HG03439 (cell line): ENCODE data around the gene CPOX.
"Not testable (repeated sequence)": the region's sequence is repeated elsewhere in the genome, so short reads cannot be mapped to it uniquely, and the experiment has no call there.

Experiments
- ATAC-seq: cut with Tn5 transposase; IDR thresholded peaks from one replicate; pipeline ENCODE4 v1.9.1; 2021; ENCODE audit warnings: mild to moderate bottlenecking, moderate library complexity; ENCODE audit not compliant: unreplicated experiment

CPOX gene

GRCh38 chr3:98593046-98593936, at the start of gene CPOX:
Gene CPOX, minus strand, starts transcription at chr3:98593611. Its CDS starts 107 bp downstream, at chr3:98593504.
- peak; percentile 95 for ATAC-seq

DNA sequence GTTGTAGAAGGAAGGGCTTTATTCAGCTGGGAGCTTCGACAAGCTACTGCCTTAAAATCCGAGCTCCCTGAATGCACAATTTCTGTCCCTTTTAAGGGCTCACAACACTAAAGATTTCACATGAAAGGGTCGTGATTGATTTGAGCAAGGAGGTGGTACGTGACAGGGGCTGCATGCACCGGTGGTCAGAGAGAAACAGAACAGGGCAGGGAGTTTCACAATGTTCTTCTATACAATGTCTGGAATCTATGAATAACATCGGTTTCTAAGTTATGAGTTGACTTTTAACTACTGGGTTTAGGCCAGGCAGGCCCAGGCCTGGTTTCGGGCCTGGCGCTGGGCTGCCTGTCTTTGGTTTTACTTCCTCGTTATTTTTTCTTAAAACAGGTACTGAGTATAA, 49.4 kb upstream of the CPOX start:
- not testable (repeated sequence) for ATAC-seq

GRCh38 chr3:98641756-98642155, 48.3 kb upstream of the CPOX start:
- not testable (repeated sequence) for ATAC-seq

DNA sequence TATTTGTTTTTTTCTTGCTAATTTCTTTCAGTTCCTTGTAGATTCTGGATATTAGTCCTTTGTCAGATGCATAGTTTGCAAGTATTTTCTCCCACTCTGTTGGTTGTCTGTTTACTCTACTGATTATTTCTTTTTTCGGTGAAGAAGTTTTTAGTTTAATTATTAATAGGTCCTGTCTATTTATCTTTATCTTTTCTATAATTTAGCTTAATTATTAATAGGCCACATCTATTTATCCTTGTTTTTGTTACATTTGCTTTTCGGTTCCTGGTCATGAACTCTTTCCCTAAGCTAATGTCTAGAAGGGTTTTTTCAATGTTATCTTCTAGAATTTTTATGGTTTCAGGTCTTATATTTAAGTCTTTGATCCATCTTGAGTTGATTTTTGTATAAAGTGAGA, 45.1 kb upstream of the CPOX start:
- not testable (repeated sequence) for ATAC-seq

DNA sequence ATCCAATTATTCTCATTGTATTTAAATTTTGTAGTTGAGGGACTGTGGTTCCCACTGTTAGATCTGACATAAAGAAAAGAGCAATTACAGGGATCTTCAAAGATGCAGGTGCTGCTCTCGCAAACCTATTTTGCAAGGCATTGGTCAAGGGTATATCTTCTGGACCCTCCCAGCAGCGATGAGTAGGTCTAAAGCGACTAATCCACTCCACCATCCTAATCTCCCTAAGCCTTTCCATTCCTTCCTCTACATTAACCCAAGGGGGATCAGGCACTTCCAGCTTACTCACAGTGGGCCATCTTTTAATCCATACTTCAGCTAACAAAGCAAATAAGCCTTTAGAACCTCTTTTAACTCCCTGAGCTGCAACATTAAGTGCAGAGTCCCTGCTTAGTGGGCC, 37.0 kb upstream of the CPOX start:
- ATAC-seq: no peak

- ATAC-seq: no peak
Observed at GRCh38 chr3:98628317-98628716, 34.9 kb upstream of the CPOX start.

DNA sequence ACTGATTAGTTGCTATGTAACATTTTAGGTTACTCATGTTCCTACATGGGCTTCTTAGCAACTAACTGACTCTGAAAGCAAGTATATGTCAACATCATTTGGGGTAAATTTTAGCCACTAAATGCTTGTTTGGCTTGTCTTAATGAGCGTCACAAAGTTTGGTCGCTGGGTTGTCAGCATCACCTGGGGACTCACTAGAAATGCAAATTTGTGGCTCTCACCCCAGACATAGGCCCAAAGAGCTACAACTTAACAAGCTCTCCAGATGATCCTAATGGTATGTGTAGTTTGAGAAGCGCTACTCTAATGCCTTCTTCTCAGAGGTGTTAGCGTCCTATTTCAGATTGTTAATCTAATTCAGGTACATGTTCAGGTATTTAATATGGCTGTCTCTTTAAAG, 32.7 kb upstream of the CPOX start:
- no peak for ATAC-seq

DNA sequence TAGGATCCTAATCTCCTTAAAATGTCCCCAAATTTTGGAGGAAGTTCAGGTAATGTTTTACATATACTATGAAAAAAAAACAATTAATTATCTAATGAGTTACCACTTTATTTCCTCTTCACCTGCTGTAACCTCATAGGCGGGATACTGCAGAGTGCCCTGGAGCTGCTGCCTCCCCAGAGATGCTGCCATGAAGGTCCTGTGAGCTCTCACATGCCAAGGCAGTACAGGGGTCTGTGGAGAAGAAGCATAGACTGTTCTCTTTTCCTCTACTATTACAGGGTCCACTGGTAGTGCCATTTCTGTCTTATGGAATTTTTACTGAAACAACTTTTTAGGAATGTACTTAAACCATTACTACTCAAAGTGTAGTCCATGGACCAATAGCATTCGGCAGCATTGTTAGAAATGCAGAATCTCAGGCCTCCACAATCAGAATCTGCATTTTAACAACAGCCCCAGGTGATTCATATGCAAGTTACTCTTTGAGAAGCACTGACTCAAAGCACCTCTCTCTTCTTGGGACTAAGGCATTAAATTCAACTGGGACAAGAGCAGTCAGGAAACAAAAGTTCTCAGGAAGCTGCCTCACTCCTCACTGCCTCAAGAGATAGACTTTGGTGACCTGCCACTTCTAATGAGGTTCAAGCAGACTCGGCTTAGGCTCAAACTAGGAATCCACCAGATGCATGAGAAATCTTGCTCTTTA, 30.3 kb upstream of the CPOX start:
- ATAC-seq: no peak

DNA sequence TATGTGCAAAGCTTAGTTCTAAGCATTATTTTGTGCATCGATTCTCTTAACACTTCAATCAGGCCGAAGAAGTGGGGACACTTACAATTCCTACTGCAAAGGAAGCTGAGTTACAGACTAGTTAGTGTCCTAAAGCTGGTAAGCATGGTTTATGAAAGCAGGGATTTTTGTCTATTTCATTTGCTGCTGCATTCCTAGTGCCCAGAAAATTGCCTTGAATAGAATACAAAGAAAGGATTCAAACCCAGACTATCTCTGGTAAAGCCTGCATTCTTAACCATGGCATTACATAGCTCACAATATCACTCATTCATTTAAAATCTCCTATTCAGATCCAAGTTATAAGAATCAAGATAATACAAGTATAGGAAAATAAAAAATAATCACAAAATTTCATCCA, 24.4 kb upstream of the CPOX start:
- ATAC-seq: no peak

DNA sequence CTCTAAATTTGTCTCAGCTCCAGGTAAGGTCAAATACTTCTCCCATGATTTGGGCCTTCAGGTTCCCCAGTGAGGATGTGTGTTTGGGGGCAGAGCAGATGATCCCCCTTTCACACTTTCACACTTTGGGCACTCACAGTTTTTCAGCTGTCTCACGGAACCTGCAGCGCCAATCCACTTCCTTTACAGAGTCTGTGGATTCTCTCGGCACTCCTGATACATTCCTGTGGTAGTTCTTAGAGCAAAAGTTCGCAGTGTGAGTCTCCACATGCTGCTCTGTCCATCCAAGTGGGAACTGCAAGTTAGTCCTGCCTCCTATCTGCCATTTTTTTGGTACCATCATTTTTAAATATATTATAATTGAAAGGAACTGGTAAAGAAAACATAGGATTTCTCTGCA, 20.2 kb upstream of the CPOX start:
- ATAC-seq: no peak

DNA sequence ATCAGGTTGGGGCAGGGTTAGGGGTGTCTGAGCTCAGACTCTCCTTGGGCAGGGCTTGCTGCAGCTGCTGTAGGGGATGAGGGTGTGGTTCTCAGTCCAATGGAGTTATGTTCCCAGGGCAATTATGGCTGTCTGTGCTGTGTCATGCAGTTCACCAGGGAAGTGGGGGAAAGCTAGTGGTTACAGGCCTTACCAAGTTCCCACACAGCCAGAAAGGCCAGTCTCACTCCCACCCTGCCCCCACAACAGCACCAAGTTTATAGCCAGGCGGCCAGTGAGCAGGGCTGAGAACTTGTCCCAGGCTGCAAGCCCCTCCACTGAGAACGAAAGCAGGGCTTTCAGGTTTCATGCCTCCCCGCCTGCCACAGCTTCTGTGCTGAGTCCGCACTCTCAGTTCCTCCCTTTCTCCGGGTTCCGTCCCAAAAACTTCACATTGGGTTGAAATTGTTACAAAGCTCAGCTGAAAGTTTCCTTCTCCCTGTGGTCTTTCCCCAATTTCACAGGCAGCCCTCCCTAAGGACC, 19.6 kb upstream of the CPOX start:
- ATAC-seq: peak; percentile 86

GRCh38 chr3:98612587-98612986, 19.2 kb upstream of the CPOX start:
- peak; percentile 48 for ATAC-seq

GRCh38 chr3:98608029-98608428, 14.6 kb upstream of the CPOX start:
- no peak for ATAC-seq

DNA sequence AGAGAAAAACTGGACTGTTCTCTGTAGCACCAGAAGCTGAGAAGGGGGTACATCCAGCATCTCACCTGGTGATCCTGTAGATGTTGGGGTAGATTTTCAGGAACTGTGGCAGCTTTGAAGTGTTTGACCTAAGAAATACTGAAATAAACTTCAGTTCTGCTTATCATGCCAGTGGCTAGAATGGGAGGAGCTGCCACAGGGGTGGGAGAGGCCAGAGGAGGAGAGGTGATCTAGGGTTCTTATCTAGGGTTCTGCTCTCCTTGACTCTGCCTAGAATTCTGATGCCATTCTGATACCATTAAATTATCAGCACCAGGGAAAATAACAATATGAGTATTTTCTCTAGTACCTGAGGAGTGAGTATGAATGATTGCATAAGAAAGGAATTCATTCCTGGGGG, 10.2 kb upstream of the CPOX start:
- no peak for ATAC-seq

- peak; percentile 83 for ATAC-seq
Observed at GRCh38 chr3:98602078-98602678, 8.8 kb upstream of the CPOX start.

- ATAC-seq: no peak
Observed at GRCh38 chr3:98601180-98601579, 7.8 kb upstream of the CPOX start.

DNA sequence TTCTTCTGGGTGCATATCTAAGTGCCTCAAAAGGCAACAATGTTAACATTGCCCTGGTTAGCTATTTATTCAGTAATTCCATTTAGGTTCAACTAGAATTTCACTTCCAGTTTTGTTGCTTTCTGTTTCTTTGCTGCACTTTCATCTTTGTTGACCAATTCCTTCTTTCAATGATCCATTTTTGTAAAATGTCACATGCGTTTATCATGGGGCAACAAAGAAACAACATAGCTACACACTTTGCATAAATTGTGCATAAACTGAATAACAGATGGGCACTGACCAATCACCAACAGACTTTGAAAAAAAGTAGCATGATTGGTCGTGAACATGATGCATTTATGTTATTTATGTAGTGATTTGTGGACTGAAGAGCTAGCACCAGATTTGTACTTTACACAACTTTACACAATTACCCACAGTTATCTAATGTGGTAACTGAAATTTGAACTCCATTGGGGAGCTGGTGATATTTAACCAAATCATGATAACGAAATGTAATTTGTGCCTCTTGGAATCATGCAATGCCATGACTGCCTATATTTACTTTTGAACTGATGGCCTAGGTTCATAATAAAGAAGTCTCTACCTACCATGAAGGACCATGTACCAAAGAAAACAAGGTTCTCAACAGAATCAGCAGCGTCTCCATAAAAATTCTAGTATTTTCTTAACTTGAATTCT, 7.1 kb upstream of the CPOX start:
- ATAC-seq: no peak

DNA sequence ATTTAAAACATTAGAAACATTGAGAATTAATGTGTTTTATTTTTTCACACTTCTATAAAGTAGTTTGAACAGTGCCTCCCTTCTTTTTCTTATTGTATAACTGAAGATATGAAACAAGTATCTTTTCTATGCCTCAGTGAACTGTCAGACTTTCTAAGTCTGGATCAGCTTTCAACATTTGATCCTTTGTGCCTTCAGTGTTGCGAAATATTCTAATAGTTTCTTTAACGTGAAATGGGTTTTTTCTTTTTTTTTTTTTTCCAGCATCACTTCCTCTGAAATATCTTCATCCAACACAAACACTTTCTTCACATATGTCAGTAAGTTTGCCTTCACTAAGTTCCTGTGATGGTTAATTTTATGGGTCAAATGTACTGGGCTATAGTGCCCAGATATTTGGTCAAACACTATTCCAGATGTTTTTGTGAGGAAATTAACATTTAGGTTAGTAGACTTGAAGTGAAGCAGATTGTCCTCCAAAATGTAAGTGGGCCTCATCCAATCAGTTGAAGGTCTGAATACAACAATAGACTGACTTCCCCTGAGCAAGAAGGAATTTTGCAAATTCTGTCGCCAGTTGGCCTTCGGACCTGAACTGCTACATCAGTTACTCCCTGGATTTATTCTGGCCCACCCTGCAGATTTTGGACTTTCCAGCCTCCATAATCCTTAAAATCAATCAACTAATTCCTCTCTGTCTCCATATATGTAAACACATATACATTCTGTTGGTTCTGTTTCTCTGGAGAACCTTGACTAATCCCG, 6.4 kb upstream of the CPOX start:
- ATAC-seq: no peak

GRCh38 chr3:98598492-98598891, 5.1 kb upstream of the CPOX start:
- ATAC-seq: no peak
